HepG2 (cell line): ENCODE results near the gene SEC14L5. TPM values are rescaled to one million over a fixed set of nuclear protein-coding genes. Genes with fewer than 3 reads are reported as not detected.

Experiments
- PHF21A ChIP-seq: sonication (generic); formaldehyde crosslinking; IDR thresholded peaks from 2 replicates; pipeline ENCODE4 v1.5.0; 2020; ENCODE audit warnings: mild to moderate bottlenecking, missing genetic modification reagents
- POLR2G ChIP-seq: fragments of 200-400 bp; formaldehyde crosslinking; IDR thresholded peaks from 2 replicates; pipeline ENCODE4 v1.6.1; 2018; ENCODE audit warnings: mild to moderate bottlenecking, low read depth, low read length, moderate library complexity
- SKI ChIP-seq: fragments of 450-650 bp; IDR thresholded peaks from one replicate; pipeline ENCODE4 v1.6.1; 2018; ENCODE audit warnings: mild to moderate bottlenecking; ENCODE audit not compliant: partially characterized antibody
- SMYD3 ChIP-seq: sonication (generic); formaldehyde crosslinking; IDR thresholded peaks from 2 replicates; pipeline ENCODE4 v1.8.1; 2023; ENCODE audit warnings: mild to moderate bottlenecking, missing genetic modification reagents
- TMF1 ChIP-seq: sonication (generic); formaldehyde crosslinking; IDR thresholded peaks from 2 replicates; pipeline ENCODE4 v1.8.1; 2022; ENCODE audit warnings: low read depth, missing genetic modification reagents
- ZKSCAN8 ChIP-seq: IDR thresholded peaks from 2 replicates; pipeline ENCODE4 v1.6.1; 2016; ENCODE audit warnings: borderline replicate concordance, missing genetic modification reagents, missing compliant biosample characterization
- ZNF20 ChIP-seq: sonication (generic); formaldehyde crosslinking; IDR thresholded peaks from 2 replicates; pipeline ENCODE4 v1.4.0; 2020; ENCODE audit warnings: mild to moderate bottlenecking, moderate library complexity, missing genetic modification reagents
- ZNF572 ChIP-seq: sonication (generic); formaldehyde crosslinking; IDR thresholded peaks from 2 replicates; pipeline ENCODE4 v1.5.1; 2020; ENCODE audit warnings: mild to moderate bottlenecking, missing genetic modification reagents
- polyA plus RNA-seq, 8 experiments: library from polyadenylated mRNA; depleted of rRNA in 3 of 8; stranded (reverse) in 7 of 8; unstranded in 1 of 8; fragments of >200 nt; fragmentation: Illumina TruSeq in 4 of 8; extraction: Trizol in 4 of 8; gene quantifications; 2 replicates each; pipeline versions ENCODE4 v1.2.1 to v1.2.3, GENCODE V29; 2011 to 2016; ENCODE audit warnings: low read depth in 4 of 8, missing spikeins in 1 of 8, mixed read lengths in 1 of 8; ENCODE audit not compliant: insufficient read depth in 1 of 8
- total RNA-seq, 5 experiments: library from RNA; depleted of rRNA; stranded (reverse); fragments of >200 nt; fragmentation: Illumina TruSeq; extraction: Trizol; gene quantifications; 2 replicates each; pipeline ENCODE4 v1.2.3, GENCODE V29; 2016; ENCODE audit warnings: low read depth in 1 of 5
- TF ChIP-seq, protein P1 (sequence below): sonication (generic); formaldehyde crosslinking; IDR thresholded peaks from 2 replicates; pipeline ENCODE4 v1.5.0; 2020; ENCODE audit warnings: mild to moderate bottlenecking, missing genetic modification reagents, borderline replicate concordance
- TF ChIP-seq, protein P2 (sequence below): sonication (generic); formaldehyde crosslinking; IDR thresholded peaks from 2 replicates; pipeline ENCODE4 v1.5.0; 2020; ENCODE audit warnings: missing genetic modification reagents
- TF ChIP-seq, protein P3 (sequence below): sonication (generic); formaldehyde crosslinking; IDR thresholded peaks from 2 replicates; pipeline ENCODE4 v1.4.0; 2020; ENCODE audit warnings: missing genetic modification reagents, borderline replicate concordance
- TF ChIP-seq, protein P4 (sequence below): sonication (generic); formaldehyde crosslinking; IDR thresholded peaks from 2 replicates; pipeline ENCODE4 v1.8.0; 2023; ENCODE audit warnings: mild to moderate bottlenecking, missing genetic modification reagents
- TF ChIP-seq, protein P5 (sequence below): sonication (generic); formaldehyde crosslinking; IDR thresholded peaks from 2 replicates; pipeline ENCODE4 v1.4.0; 2020; ENCODE audit warnings: missing genetic modification reagents, borderline replicate concordance
- TF ChIP-seq, protein P6 (sequence below): sonication (generic); formaldehyde crosslinking; IDR thresholded peaks from 2 replicates; pipeline ENCODE4 v1.8.0; 2022; ENCODE audit warnings: mild to moderate bottlenecking, missing genetic modification reagents, borderline replicate concordance

Gene SEC14L5
- total and polyA plus RNA-seq, 2 of the 13 experiments (the other 11 are each of a cell fraction or from before 2014, with no cell fraction given) = 0.40 to 0.42 TPM

DNA sequence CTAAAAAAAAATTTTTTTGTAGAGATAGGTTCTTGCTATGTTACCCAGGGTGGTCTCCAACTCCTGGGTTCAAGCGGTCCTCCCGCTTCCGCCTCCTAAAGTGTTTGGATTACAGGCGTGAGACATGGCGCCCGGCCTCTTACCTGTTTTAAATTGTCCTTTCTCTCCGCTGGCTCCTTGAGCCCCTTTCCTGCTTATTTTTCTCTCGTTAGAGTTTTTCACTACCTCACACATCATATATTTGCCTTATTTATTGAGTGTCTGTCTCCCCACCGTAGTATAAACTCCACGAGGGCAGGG, 760 bp upstream of the SEC14L5 start (continued):
- TF ChIP-seq, protein P1, sequence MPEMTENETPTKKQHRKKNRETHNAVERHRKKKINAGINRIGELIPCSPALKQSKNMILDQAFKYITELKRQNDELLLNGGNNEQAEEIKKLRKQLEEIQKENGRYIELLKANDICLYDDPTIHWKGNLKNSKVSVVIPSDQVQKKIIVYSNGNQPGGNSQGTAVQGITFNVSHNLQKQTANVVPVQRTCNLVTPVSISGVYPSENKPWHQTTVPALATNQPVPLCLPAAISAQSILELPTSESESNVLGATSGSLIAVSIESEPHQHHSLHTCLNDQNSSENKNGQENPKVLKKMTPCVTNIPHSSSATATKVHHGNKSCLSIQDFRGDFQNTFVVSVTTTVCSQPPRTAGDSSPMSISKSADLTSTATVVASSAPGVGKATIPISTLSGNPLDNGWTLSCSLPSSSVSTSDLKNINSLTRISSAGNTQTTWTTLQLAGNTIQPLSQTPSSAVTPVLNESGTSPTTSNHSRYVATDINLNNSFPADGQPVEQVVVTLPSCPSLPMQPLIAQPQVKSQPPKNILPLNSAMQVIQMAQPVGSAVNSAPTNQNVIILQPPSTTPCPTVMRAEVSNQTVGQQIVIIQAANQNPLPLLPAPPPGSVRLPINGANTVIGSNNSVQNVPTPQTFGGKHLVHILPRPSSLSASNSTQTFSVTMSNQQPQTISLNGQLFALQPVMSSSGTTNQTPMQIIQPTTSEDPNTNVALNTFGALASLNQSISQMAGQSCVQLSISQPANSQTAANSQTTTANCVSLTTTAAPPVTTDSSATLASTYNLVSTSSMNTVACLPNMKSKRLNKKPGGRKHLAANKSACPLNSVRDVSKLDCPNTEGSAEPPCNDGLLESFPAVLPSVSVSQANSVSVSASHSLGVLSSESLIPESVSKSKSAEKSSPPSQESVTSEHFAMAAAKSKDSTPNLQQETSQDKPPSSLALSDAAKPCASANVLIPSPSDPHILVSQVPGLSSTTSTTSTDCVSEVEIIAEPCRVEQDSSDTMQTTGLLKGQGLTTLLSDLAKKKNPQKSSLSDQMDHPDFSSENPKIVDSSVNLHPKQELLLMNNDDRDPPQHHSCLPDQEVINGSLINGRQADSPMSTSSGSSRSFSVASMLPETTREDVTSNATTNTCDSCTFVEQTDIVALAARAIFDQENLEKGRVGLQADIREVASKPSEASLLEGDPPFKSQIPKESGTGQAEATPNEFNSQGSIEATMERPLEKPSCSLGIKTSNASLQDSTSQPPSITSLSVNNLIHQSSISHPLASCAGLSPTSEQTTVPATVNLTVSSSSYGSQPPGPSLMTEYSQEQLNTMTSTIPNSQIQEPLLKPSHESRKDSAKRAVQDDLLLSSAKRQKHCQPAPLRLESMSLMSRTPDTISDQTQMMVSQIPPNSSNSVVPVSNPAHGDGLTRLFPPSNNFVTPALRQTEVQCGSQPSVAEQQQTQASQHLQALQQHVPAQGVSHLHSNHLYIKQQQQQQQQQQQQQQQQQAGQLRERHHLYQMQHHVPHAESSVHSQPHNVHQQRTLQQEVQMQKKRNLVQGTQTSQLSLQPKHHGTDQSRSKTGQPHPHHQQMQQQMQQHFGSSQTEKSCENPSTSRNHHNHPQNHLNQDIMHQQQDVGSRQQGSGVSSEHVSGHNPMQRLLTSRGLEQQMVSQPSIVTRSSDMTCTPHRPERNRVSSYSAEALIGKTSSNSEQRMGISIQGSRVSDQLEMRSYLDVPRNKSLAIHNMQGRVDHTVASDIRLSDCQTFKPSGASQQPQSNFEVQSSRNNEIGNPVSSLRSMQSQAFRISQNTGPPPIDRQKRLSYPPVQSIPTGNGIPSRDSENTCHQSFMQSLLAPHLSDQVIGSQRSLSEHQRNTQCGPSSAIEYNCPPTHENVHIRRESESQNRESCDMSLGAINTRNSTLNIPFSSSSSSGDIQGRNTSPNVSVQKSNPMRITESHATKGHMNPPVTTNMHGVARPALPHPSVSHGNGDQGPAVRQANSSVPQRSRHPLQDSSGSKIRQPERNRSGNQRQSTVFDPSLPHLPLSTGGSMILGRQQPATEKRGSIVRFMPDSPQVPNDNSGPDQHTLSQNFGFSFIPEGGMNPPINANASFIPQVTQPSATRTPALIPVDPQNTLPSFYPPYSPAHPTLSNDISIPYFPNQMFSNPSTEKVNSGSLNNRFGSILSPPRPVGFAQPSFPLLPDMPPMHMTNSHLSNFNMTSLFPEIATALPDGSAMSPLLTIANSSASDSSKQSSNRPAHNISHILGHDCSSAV (CRISPR knock-in tag) = no peak
- TF ChIP-seq, protein P2, sequence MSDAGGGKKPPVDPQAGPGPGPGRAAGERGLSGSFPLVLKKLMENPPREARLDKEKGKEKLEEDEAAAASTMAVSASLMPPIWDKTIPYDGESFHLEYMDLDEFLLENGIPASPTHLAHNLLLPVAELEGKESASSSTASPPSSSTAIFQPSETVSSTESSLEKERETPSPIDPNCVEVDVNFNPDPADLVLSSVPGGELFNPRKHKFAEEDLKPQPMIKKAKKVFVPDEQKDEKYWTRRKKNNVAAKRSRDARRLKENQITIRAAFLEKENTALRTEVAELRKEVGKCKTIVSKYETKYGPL (CRISPR knock-in tag) = no peak
- TF ChIP-seq, protein P3, sequence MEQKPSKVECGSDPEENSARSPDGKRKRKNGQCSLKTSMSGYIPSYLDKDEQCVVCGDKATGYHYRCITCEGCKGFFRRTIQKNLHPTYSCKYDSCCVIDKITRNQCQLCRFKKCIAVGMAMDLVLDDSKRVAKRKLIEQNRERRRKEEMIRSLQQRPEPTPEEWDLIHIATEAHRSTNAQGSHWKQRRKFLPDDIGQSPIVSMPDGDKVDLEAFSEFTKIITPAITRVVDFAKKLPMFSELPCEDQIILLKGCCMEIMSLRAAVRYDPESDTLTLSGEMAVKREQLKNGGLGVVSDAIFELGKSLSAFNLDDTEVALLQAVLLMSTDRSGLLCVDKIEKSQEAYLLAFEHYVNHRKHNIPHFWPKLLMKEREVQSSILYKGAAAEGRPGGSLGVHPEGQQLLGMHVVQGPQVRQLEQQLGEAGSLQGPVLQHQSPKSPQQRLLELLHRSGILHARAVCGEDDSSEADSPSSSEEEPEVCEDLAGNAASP (CRISPR knock-in tag) = no peak
- TF ChIP-seq PHF21A (CRISPR knock-in tag) = no peak
- TF ChIP-seq, protein P4, sequence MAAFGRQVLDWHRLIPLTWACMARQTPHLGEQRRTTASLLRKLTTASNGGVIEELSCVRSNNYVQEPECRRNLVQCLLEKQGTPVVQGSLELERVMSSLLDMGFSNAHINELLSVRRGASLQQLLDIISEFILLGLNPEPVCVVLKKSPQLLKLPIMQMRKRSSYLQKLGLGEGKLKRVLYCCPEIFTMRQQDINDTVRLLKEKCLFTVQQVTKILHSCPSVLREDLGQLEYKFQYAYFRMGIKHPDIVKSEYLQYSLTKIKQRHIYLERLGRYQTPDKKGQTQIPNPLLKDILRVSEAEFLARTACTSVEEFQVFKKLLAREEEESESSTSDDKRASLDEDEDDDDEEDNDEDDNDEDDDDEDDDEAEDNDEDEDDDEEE (CRISPR knock-in tag) = peak; percentile 80; the same call in 1 of the 2 replicates
- TF ChIP-seq SKI = no peak
- TF ChIP-seq ZNF572 = no peak
- TF ChIP-seq, protein P5, sequence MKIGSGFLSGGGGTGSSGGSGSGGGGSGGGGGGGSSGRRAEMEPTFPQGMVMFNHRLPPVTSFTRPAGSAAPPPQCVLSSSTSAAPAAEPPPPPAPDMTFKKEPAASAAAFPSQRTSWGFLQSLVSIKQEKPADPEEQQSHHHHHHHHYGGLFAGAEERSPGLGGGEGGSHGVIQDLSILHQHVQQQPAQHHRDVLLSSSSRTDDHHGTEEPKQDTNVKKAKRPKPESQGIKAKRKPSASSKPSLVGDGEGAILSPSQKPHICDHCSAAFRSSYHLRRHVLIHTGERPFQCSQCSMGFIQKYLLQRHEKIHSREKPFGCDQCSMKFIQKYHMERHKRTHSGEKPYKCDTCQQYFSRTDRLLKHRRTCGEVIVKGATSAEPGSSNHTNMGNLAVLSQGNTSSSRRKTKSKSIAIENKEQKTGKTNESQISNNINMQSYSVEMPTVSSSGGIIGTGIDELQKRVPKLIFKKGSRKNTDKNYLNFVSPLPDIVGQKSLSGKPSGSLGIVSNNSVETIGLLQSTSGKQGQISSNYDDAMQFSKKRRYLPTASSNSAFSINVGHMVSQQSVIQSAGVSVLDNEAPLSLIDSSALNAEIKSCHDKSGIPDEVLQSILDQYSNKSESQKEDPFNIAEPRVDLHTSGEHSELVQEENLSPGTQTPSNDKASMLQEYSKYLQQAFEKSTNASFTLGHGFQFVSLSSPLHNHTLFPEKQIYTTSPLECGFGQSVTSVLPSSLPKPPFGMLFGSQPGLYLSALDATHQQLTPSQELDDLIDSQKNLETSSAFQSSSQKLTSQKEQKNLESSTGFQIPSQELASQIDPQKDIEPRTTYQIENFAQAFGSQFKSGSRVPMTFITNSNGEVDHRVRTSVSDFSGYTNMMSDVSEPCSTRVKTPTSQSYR (CRISPR knock-in tag) = no peak
- no peak for TF ChIP-seq ZKSCAN8 (CRISPR knock-in tag)
- TF ChIP-seq TMF1 (CRISPR knock-in tag) = no peak; the same call in 1 of the 2 replicates
- TF ChIP-seq, protein P6, sequence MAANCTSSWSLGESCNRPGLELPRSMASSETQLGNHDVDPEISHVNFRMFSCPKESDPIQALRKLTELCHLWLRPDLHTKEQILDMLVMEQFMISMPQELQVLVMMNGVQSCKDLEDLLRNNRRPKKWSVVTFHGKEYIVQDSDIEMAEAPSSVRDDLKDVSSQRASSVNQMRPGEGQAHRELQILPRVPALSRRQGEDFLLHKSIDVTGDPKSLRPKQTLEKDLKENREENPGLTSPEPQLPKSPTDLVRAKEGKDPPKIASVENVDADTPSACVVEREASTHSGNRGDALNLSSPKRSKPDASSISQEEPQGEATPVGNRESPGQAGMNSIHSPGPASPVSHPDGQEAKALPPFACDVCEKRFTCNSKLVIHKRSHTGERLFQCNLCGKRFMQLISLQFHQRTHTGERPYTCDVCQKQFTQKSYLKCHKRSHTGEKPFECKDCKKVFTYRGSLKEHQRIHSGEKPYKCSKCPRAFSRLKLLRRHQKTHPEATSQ (CRISPR knock-in tag) = no peak
- TF ChIP-seq SMYD3 (CRISPR knock-in tag) = no peak
- TF ChIP-seq POLR2G = no peak
- TF ChIP-seq ZNF20 = no peak
